ENCODE results near the gene STXBP1. TPM values are rescaled to one million over a fixed set of nuclear protein-coding genes. Genes with fewer than 3 reads are reported as not detected.

The STXBP1 gene
- total and polyA plus RNA-seq, 2 donors (not counting 3 experiments of a cell fraction or from before 2014, with no cell fraction given), result 18.8 to 51.3 TPM

- Histone ChIP-seq H3K4me2 (ENCODE audit: insufficient read depth, low read length) (no peak overlapping the region), H2AFZ (ENCODE audit: low read depth, low read length) (no peak overlapping the region), H3K9me1 (replicated peaks; ENCODE audit: control insufficient read depth, extremely low read depth, insufficient read depth, low read length) (no peaks in the 10 kb centered on the region), H3K4me3 (replicated peaks in 1 of 3; ENCODE audit: insufficient read depth in 1 of 3, low read depth in 1 of 3, low read length in 3 of 3) (no peak overlapping the region), H3K9me3 (replicated peaks; ENCODE audit: control insufficient read depth, insufficient read depth, low read length) (no peaks in the 10 kb centered on the region), H4K20me1 (replicated peaks; ENCODE audit: control insufficient read depth, extremely low read depth, insufficient read depth, low read length) (no peaks in the 10 kb centered on the region), H3K9ac (replicated peaks; ENCODE audit: extremely low read depth, insufficient read depth, low read length) (no peak overlapping the region), H3K27ac (ENCODE audit: insufficient read depth, low read depth, low read length) (no peak overlapping the region), H3K79me2 (ENCODE audit: control insufficient read depth, insufficient read depth, low read length) (peaks cover 5% of the 10 kb centered on the region), H3K36me3 (ENCODE audit: control insufficient read depth in 2 of 2, extremely low read depth in 1 of 2, insufficient read depth in 2 of 2, low read length in 2 of 2) (no peaks in the 10 kb centered on the region), H3K27me3 (ENCODE audit: control insufficient read depth in 2 of 2, insufficient read depth in 2 of 2, low read length in 2 of 2) (no peaks in the 10 kb centered on the region), H3K4me1 (ENCODE audit: control insufficient read depth, extremely low read depth, insufficient read depth, low read length) (peaks cover 5% of the 10 kb centered on the region)
- dilution Hi-C loops (cut with MboI; ENCODE audit: extremely low pct_ligation_motif_present, low sequenced_read_pairs) (no loop called here), intact Hi-C loops (cut with micrococcal nuclease) (no loop called here)
- no peak for DNase-seq (ENCODE audit: low read depth, low spot score)
- ChIA-PET POLR2A (no interaction called here), CTCF (interaction anchor here (1.2 to 3.3 kb wide), 2 partner anchors 11 to 22 kb away, joined by 3 to 9 read pairs; partner anchors contain the start of gene TOR2A)
- FAIRE-seq, result no peak
- no peak for TF ChIP-seq JUN (IDR thresholded peaks at IDR 0.05; ENCODE audit: borderline replicate concordance, insufficient read depth, insufficient read length, low read depth)
- TF ChIP-seq POLR2A (IDR thresholded peaks at IDR 0.05; ENCODE audit: low read depth, low read length), result no peak
- no peak for TF ChIP-seq FOS (IDR thresholded peaks at IDR 0.05; ENCODE audit: borderline replicate concordance, insufficient read depth, low read length)
- TF ChIP-seq EZH2 (IDR thresholded peaks at IDR 0.05; ENCODE audit: borderline replicate concordance, low read depth, low read length, severe bottlenecking), result no peak
- no peak for TF ChIP-seq CTCF (IDR thresholded peaks at IDR 0.05; ENCODE audit: extremely low read depth in 1 of 2, insufficient read depth in 1 of 2, low read depth in 1 of 2, low read length in 2 of 2)
- no peak for TF ChIP-seq POLR2AphosphoS5 (IDR thresholded peaks at IDR 0.05; ENCODE audit: insufficient read depth, low read depth, low read length)
- no peak for TF ChIP-seq MYC (IDR thresholded peaks at IDR 0.05; ENCODE audit: low read depth, low read length)
- no peak for TF ChIP-seq MAX (IDR thresholded peaks at IDR 0.05; ENCODE audit: insufficient read depth, insufficient read length)
- TF ChIP-seq GATA2 (IDR thresholded peaks at IDR 0.05; ENCODE audit: insufficient read depth, insufficient read length, low read depth, low read length), result no peak
- BruUV-seq (replicated peaks), result no TSS peak
Measured at GRCh38 chr9:127712867-127713266, 100.8 kb downstream of the STXBP1 start.

Measured in endothelial cell of umbilical vein (primary cell).